ENCODE results near the gene SPRR2D.

The SPRR2D gene

GRCh38 chr1:152999818-153000217 is 41.1 kb downstream of the SPRR2D start:
- no peak overlapping the region for H4K91ac ChIP-seq (ENCODE audit: low read depth, low read length)
- WGBS (ENCODE audit: extremely low coverage, insufficient coverage, insufficient read length), result no CpG with 5 or more reads among the region's 6 CpGs

GRCh38 chr1:152998476-152998875 is 42.4 kb downstream of the SPRR2D start:
- Histone ChIP-seq H4K8ac (ENCODE audit: low read depth, low read length) (no peak overlapping the region), H2AK5ac (ENCODE audit: low read length) (no peak overlapping the region), H3K27me3 (ENCODE audit: insufficient read depth, low read length) (no peaks in the 10 kb centered on the region), H3K18ac (ENCODE audit: low read length) (no peak overlapping the region), H2BK12ac (ENCODE audit: low read length) (no peak overlapping the region), H4K91ac (ENCODE audit: low read depth, low read length) (peak overlapping the region; percentile 43), H3K9me3 (ENCODE audit: insufficient read depth, low read depth, low read length) (no peaks in the 10 kb centered on the region), H3K4ac (ENCODE audit: low read depth, low read length) (no peak overlapping the region), H2BK5ac (ENCODE audit: low read depth, low read length, poor library complexity) (no peak overlapping the region), H3K4me3 (ENCODE audit: low read depth, low read length) (no peak overlapping the region), H3K4me1 (ENCODE audit: control insufficient read depth in 1 of 2, insufficient read depth in 2 of 2, low read length in 2 of 2) (peaks cover 16 to 23% of the 10 kb centered on the region in 2 experiments), H3K79me2 (ENCODE audit: control insufficient read depth, insufficient read depth, low read length, poor library complexity) (peaks cover 1% of the 10 kb centered on the region), H3K36me3 (ENCODE audit: control insufficient read depth in 1 of 2, insufficient read depth in 2 of 2, low read length in 2 of 2) (no peaks in the 10 kb centered on the region), H3K4me2 (ENCODE audit: low read length) (no peak overlapping the region), H4K12ac (ENCODE audit: low read depth, low read length) (no peak overlapping the region), H3K79me1 (ENCODE audit: low read length) (no peaks in the 10 kb centered on the region), H3K14ac (ENCODE audit: low read length) (no peak overlapping the region), H2BK120ac (ENCODE audit: insufficient read depth, low read length, poor library complexity) (no peak overlapping the region), H3K23ac (ENCODE audit: low read length) (no peak overlapping the region), H3K9ac (ENCODE audit: low read length) (no peak overlapping the region), H2AFZ (ENCODE audit: insufficient read depth, low read length, poor library complexity) (no peak overlapping the region), H3K27ac (ENCODE audit: low read depth, low read length) (no peak overlapping the region)
- no CpG with 5 or more reads among the region's 4 CpGs for WGBS (ENCODE audit: extremely low coverage, insufficient coverage, insufficient read length)
- DNase-seq, result peak; percentile 42 to 63

More at GRCh38 chr1:152999818-153000217, 41.1 kb downstream of the SPRR2D start:
- H4K8ac ChIP-seq (ENCODE audit: low read depth, low read length), result no peak overlapping the region
- no peak overlapping the region for H2AK5ac ChIP-seq (ENCODE audit: low read length)
- H3K18ac ChIP-seq (ENCODE audit: low read length), result no peak overlapping the region
- H3K9me3 ChIP-seq (ENCODE audit: insufficient read depth, low read depth, low read length), result no peaks in the 10 kb centered on the region
- H3K4me1 ChIP-seq (ENCODE audit: control insufficient read depth in 1 of 2, insufficient read depth in 2 of 2, low read length in 2 of 2), result peaks cover 16 to 23% of the 10 kb centered on the region in 2 experiments
- H3K4ac ChIP-seq (ENCODE audit: low read depth, low read length), result no peak overlapping the region
- H2AFZ ChIP-seq (ENCODE audit: insufficient read depth, low read length, poor library complexity), result no peak overlapping the region
- no peak overlapping the region for H4K12ac ChIP-seq (ENCODE audit: low read depth, low read length)
- H3K27ac ChIP-seq (ENCODE audit: low read depth, low read length), result no peak overlapping the region
- DNase-seq, result peak in 1 of 2 donors; percentile 18
- no peak overlapping the region for H3K14ac ChIP-seq (ENCODE audit: low read length)
- H2BK5ac ChIP-seq (ENCODE audit: low read depth, low read length, poor library complexity), result no peak overlapping the region
- H2BK12ac ChIP-seq (ENCODE audit: low read length), result peak overlapping the region; percentile 1
- H3K4me3 ChIP-seq (ENCODE audit: low read depth, low read length), result no peak overlapping the region
- no peaks in the 10 kb centered on the region for H3K79me1 ChIP-seq (ENCODE audit: low read length)
- H3K9ac ChIP-seq (ENCODE audit: low read length), result no peak overlapping the region
- no peak overlapping the region for H3K23ac ChIP-seq (ENCODE audit: low read length)
- no peaks in the 10 kb centered on the region for H3K36me3 ChIP-seq (ENCODE audit: control insufficient read depth in 1 of 2, insufficient read depth in 2 of 2, low read length in 2 of 2)
- no peaks in the 10 kb centered on the region for H3K27me3 ChIP-seq (ENCODE audit: insufficient read depth, low read length)
- peaks cover 1% of the 10 kb centered on the region for H3K79me2 ChIP-seq (ENCODE audit: control insufficient read depth, insufficient read depth, low read length, poor library complexity)
- no peak overlapping the region for H3K4me2 ChIP-seq (ENCODE audit: low read length)
- no peak overlapping the region for H2BK120ac ChIP-seq (ENCODE audit: insufficient read depth, low read length, poor library complexity)

GRCh38 chr1:152997901-152998300 is 43.0 kb downstream of the SPRR2D start:
- no peak overlapping the region for H3K4me2 ChIP-seq (ENCODE audit: low read length)
- H3K18ac ChIP-seq (ENCODE audit: low read length), result no peak overlapping the region
- H3K79me2 ChIP-seq (ENCODE audit: control insufficient read depth, insufficient read depth, low read length, poor library complexity), result no peaks in the 10 kb centered on the region
- H3K36me3 ChIP-seq (ENCODE audit: control insufficient read depth in 1 of 2, insufficient read depth in 2 of 2, low read length in 2 of 2), result no peaks in the 10 kb centered on the region
- H3K4me1 ChIP-seq (ENCODE audit: control insufficient read depth in 1 of 2, insufficient read depth in 2 of 2, low read length in 2 of 2), result peaks cover 16 to 23% of the 10 kb centered on the region in 2 experiments
- no peak overlapping the region for H2BK5ac ChIP-seq (ENCODE audit: low read depth, low read length, poor library complexity)
- no peak overlapping the region for H2AK5ac ChIP-seq (ENCODE audit: low read length)
- no peak overlapping the region for H4K91ac ChIP-seq (ENCODE audit: low read depth, low read length)
- no peak overlapping the region for H3K4me3 ChIP-seq (ENCODE audit: low read depth, low read length)
- no peak overlapping the region for H2BK12ac ChIP-seq (ENCODE audit: low read length)
- no peak overlapping the region for H3K4ac ChIP-seq (ENCODE audit: low read depth, low read length)
- H3K9ac ChIP-seq (ENCODE audit: low read length), result no peak overlapping the region
- no peak overlapping the region for H4K12ac ChIP-seq (ENCODE audit: low read depth, low read length)
- no peaks in the 10 kb centered on the region for H3K79me1 ChIP-seq (ENCODE audit: low read length)
- no CpG with 5 or more reads among the region's 7 CpGs for WGBS (ENCODE audit: extremely low coverage, insufficient coverage, insufficient read length)
- H3K27ac ChIP-seq (ENCODE audit: low read depth, low read length), result no peak overlapping the region
- no peak overlapping the region for H4K8ac ChIP-seq (ENCODE audit: low read depth, low read length)
- peak; percentile 40 to 94 for DNase-seq
- H3K27me3 ChIP-seq (ENCODE audit: insufficient read depth, low read length), result no peaks in the 10 kb centered on the region
- no peak overlapping the region for H3K23ac ChIP-seq (ENCODE audit: low read length)
- no peak overlapping the region for H2AFZ ChIP-seq (ENCODE audit: insufficient read depth, low read length, poor library complexity)
- H3K14ac ChIP-seq (ENCODE audit: low read length), result no peak overlapping the region
- peaks cover under 1% of the 10 kb centered on the region for H3K9me3 ChIP-seq (ENCODE audit: insufficient read depth, low read depth, low read length)
- H2BK120ac ChIP-seq (ENCODE audit: insufficient read depth, low read length, poor library complexity), result no peak overlapping the region

DNA sequence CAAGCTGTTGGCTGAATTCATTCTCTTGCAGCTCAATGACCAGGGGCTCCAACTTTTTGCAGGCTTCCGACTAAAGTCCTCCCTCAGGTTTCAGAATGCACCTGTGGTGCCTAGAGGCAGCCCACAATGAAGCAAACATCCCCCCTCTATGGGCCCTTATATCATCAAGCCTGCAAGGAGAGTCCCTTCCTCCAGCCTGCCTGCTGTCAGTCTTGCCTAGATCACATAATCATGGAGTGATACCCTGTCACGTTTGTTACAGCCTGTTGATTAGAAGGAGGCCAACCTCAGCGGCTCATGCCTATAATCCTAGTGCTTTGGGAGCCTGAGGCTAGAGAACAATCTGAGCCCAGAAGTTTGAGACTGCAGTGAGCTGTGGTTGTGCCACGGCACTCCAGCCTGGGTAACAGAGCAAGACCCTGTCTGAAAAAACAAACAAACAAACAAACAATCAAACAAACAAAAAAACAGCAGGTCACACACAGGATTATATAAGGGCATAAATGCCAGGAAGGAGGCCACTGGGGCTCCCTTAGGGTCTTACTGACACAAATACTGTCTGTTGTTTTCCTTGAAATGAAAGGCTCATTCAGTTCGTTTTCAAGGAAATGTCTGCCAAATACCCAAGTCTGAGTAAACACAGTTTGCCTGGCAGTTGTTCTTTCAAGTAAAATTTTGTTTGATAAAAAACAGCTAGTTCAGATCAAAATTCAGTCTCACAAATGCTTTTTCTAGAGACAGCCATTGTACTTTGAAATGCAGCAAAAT is 44.1 kb downstream of the SPRR2D start:
- Histone ChIP-seq H3K4me3 (ENCODE audit: low read depth, low read length) (no peak overlapping the region), H2AK5ac (ENCODE audit: low read length) (no peak overlapping the region), H3K18ac (ENCODE audit: low read length) (no peak overlapping the region), H2BK12ac (ENCODE audit: low read length) (no peak overlapping the region), H2BK5ac (ENCODE audit: low read depth, low read length, poor library complexity) (no peak overlapping the region), H3K23ac (ENCODE audit: low read length) (no peak overlapping the region), H2BK120ac (ENCODE audit: insufficient read depth, low read length, poor library complexity) (no peak overlapping the region), H3K36me3 (ENCODE audit: control insufficient read depth in 1 of 2, insufficient read depth in 2 of 2, low read length in 2 of 2) (no peaks in the 10 kb centered on the region), H4K12ac (ENCODE audit: low read depth, low read length) (no peak overlapping the region), H3K79me2 (ENCODE audit: control insufficient read depth, insufficient read depth, low read length, poor library complexity) (no peaks in the 10 kb centered on the region), H3K79me1 (ENCODE audit: low read length) (no peaks in the 10 kb centered on the region), H3K27me3 (ENCODE audit: insufficient read depth, low read length) (no peaks in the 10 kb centered on the region), H3K14ac (ENCODE audit: low read length) (no peak overlapping the region), H3K4me1 (ENCODE audit: control insufficient read depth in 1 of 2, insufficient read depth in 2 of 2, low read length in 2 of 2) (peaks cover 16 to 23% of the 10 kb centered on the region in 2 experiments), H3K27ac (ENCODE audit: low read depth, low read length) (no peak overlapping the region), H3K9ac (ENCODE audit: low read length) (no peak overlapping the region), H4K8ac (ENCODE audit: low read depth, low read length) (no peak overlapping the region), H3K4me2 (ENCODE audit: low read length) (no peak overlapping the region), H4K91ac (ENCODE audit: low read depth, low read length) (no peak overlapping the region), H3K9me3 (ENCODE audit: insufficient read depth, low read depth, low read length) (peaks cover 1% of the 10 kb centered on the region), H2AFZ (ENCODE audit: insufficient read depth, low read length, poor library complexity) (no peak overlapping the region), H3K4ac (ENCODE audit: low read depth, low read length) (no peak overlapping the region)
- no peak for DNase-seq
- no CpG with 5 or more reads among the region's 5 CpGs for WGBS (ENCODE audit: extremely low coverage, insufficient coverage, insufficient read length)

Data from trophoblast cell (in vitro differentiated cells and primary cell).